GM21526 (cell line): ENCODE results near the gene DCUN1D3.
"Not testable (repeated sequence)": the region's sequence is repeated elsewhere in the genome, so short reads cannot be mapped to it uniquely, and the experiment has no call there.

ENCODE experiments used
- ATAC-seq: cut with Tn5 transposase; IDR thresholded peaks from one replicate; pipeline ENCODE4 v1.9.1; 2021; ENCODE audit warnings: moderate library complexity; ENCODE audit not compliant: unreplicated experiment, low FRiP score

The DCUN1D3 gene

GRCh38 chr16:20866801-20867200 lies 33.4 kb downstream of the DCUN1D3 start:
- ATAC-seq = no peak

DNA sequence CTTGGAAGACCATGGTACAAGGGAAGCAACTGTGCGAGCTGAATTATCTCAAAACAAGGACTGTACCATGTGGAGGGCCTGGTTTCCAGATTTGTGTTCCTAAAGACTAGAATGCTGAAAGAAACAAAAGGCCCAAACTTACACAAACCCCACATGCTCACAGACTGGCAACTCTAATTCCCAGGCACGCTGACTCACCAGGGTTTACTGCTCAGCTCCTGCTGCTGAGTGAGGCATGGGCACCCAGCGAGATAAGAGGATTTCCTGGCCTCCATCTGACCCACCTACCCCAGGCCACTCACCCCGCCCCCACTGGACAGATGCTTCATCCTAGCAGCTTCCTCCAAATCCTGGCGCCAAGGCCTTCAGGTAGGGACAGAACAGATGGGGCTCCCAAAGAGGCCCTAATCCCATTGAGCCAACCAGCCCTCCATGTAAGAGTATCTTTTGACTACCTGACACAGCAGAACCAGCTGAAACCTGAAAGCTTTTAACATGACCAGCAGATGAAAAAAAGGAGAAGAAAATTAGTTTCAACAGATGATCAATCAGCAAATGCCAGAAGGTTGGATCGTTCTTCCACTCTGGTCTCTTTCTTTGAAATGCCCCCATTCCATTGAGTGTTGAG lies 33.9 kb downstream of the DCUN1D3 start:
- ATAC-seq = no peak

- ATAC-seq = no peak
These were observed 34.6 kb downstream of the DCUN1D3 start for GRCh38 chr16:20865420-20866131.

DNA sequence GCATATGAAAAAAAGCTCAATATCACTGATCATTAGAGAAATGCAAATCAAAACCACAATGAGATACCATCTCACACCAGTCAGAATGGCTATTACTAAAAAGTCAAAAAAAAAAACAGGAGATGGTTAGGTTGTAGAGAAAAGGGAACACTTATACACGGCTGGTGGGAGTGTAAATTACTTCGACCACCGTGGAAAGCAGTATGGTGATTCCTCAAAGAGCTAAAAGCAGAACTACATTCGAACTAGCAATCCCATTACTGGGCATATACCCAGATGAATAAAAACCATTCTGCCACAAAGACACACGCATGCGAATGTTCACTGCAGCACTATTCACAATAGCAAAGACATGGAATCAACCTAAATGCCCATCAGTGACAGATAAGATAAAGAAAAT lies 35.8 kb downstream of the DCUN1D3 start:
- ATAC-seq = not testable (repeated sequence)

DNA sequence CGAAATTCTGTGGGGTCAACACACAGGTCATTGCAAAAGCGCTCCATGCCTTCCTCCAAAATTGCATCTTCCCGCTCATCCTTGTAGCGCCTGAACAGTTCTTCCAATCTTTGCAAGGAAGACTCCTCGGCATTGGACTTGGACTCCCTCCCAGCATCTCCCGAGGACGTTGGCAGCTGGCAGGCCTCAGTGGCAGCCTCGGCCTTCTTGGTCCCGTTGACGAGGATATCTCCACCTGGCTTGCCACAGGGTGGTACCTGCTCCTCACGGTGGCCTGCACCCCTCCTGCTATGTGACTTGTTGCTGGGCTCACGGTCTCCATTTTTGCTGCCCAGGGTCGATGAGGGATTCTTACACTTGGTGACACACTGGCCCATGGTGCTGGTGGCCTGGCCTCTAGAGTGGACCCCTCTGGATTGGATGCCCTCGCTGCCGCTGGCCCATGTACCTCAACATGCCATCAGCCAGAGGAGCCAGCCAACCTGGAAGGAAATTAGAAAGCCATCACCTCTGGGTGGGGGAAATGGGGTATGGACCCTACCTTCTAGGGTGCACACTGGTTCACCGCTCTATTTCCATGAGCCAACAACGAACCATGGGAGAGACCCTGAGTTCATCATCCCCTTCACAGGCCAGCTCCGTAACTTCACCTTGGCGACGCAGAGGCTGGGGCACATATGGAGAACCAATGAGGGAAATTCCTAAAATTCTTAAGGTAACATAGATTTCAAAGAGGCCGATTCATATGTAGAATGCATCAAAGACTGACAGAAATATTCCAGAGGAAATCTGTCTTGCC lies 37.8 kb downstream of the DCUN1D3 start:
- ATAC-seq = no peak

DNA sequence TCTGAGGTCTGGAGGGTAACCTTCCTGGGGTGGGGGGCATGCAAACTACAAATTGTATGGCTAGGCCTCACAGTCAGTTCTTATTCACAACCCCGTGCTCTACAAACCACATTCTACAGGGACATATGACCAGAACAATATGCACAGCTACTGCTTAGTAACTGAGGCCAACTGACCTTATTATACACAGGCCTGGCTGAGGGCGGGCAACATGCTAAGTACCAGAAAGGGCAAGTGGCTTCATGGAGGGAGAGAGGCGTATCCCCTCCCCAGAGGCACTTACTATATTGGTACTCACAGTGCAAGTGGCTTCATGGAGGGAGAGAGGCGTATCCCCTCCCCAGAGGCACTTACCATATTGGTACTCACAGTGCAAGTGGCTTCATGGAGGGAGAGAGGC lies 39.2 kb downstream of the DCUN1D3 start:
- not testable (repeated sequence) for ATAC-seq

DNA sequence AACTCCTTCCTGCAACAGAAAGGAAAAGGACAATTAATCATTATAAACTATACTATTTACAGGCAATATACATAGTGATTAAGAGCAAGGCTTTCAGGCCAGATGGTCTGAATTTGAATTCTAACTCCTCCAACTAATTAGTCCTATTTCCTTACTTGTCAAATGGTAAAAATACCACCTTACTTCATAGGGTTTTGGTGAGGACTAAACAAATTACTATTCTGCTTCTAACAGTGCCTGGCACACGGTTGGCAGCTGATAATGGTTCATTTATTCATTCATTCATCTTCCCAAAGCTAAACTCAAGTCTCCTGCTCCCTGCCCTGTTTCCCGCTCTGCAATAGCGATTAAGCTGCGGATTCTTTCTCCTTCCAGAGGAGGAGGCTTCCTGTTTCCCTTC lies 39.8 kb downstream of the DCUN1D3 start:
- no peak for ATAC-seq

DNA sequence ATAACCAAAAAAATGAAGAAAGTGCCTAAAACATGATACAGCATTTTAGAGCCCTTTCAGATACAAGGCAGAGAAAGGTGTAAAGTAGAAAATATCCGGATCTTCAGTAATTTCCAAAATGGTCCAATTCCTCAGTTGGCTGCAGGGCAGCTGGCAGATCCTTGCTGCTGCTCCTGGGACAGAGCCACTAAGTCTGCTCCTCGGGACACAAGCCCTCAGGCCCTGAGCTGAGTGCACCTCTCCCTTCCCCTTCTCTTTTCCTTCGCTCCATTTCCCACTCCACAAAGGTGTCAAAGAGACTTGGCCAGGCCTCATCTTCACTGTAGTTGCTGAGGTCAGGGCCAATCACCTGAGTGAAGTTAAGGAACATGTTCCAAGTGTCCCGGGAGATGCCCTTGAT lies 40.5 kb downstream of the DCUN1D3 start:
- ATAC-seq = no peak

- ATAC-seq = no peak
These were observed 40.9 kb downstream of the DCUN1D3 start for GRCh38 chr16:20859229-20859628.

- ATAC-seq = no peak
These were observed 42.9 kb downstream of the DCUN1D3 start for GRCh38 chr16:20857281-20857680.

DNA sequence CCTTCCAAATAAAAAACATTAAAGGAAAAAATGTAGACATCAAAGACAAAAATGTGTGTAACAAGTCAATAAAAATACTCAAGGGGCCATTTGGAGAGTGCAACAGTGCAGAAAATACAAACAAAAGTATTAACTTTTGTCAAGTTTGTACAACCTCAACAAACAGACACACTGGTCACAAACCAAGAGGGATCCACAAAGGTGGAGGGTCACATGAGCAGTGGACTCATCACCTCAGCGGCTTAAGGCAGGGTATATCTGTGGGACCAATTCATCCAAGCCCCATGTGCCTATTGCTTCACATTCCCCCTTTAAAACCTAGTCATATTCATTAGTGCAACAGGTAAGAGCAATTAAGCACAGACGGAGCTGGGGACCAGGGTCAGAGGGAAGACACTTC lies 45.2 kb downstream of the DCUN1D3 start:
- no peak for ATAC-seq

- ATAC-seq = no peak
These were observed 46.1 kb downstream of the DCUN1D3 start for GRCh38 chr16:20853981-20854620.

DNA sequence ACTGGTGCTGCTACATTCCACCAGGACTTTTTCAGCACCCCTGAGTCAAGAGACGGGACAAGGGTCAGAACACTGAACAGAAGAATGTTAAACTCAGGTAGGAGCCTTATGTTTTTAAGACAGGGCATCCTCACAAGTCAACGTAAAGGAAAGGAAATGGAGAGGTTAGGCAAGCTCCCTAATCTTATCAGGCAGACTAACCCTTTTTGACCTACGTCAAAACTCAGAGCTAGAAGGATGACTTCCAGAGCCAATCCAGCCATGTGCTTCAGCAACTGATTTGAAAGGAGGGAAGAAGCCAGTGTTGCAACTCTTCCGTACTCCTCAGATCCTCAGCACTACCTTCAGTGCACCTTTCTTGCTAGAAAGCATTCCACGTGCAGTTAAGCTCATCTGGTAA lies 47.0 kb downstream of the DCUN1D3 start:
- ATAC-seq = no peak

- no peak for ATAC-seq
These were observed 48.6 kb downstream of the DCUN1D3 start for GRCh38 chr16:20851601-20852000.

GRCh38 chr16:20850981-20851380 lies 49.2 kb downstream of the DCUN1D3 start:
- no peak for ATAC-seq

DNA sequence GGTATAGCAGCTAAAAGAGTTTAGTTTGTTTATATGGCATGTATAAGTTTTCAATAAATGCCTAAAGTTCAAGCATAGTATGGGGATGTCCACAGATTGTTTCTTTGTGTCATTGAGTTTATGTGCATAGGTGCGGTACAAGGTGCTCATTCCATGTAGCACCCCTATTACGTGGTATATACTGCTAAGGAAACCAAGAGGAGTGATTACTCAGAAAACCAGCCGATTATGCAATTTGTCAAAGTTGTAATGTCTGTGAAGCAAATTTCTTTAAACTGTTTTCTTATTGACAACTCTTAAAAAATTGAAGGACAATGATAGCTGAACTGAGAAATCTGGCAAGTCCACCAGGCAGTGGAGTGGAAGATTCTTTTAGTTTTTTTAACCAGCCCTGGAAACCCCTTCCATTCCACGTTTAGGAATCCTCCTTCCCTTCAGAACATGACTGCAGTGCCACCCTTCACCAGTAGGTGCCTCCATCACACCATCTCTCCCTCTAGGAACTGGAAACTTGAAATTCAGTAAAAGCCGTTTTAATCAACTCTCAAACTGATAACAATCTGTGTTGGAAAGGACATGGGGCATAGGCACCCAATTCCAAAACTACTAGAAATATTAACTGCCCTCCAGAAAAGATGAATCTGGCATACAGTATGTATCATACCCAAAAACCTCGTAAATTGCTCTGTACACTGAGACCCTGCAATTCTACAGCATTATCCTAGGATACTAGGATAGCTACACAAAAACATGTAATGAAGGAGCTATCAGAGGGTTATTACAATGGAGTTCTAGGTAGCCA lies 50.4 kb downstream of the DCUN1D3 start:
- ATAC-seq = no peak

DNA sequence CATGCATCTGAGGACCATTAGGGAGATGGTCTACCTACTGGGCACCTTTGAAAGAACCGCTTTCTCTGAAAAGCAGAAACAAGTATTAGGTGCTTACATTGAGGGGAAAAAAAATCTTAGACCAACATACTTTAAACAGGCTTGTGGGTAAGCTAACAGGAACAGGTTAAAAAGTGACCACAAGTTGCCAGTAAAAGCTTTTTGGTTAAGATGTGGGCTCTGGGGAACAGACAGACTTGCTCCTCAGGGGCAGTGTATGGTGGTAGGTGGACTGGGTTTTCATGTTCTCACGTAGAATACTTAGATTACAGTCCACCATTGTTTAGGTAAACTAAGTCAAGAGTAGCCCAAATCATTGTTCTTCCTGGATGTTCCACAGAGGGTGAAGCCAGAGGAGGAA lies 52.6 kb downstream of the DCUN1D3 start:
- ATAC-seq = no peak

DNA sequence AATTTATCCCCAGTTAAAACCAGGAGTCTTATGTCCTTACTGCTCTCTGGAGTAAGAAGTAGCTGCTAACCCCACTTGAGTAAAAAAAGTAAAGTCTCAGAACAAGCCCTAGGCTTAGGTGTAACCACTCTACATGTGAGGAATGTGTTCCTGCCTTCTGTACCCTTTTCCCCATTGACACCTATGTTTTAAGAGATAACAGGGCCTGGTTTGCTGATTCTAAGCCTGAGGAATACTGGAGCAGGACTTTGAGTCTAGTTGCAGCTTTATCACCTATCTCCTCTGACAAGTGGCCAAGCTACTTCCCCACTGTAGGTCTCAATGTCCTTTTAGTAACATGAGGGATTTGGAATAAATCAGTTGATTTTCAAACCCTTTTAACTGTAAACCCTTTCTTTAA lies 53.6 kb downstream of the DCUN1D3 start:
- no peak for ATAC-seq

GRCh38 chr16:20846030-20846429 lies 54.1 kb downstream of the DCUN1D3 start:
- no peak for ATAC-seq

- ATAC-seq = no peak
These were observed 55.6 kb downstream of the DCUN1D3 start for GRCh38 chr16:20844588-20844987.
